ENCODE measurements around the gene ZBP1.

- TF ChIP-seq CTCF (IDR thresholded peaks at IDR 0.05) (no peak), ZFX (IDR thresholded peaks at IDR 0.05; ENCODE audit: borderline replicate concordance) (no peak)
These were observed 59.5 kb downstream of the ZBP1 start, which contains the start of gene PCK1 for GRCh38 chr20:57560554-57561355.

All from 22Rv1 (cell line).